Measurements from ENCODE around the gene SLC25A25.
A peak's percentile ranks its signal among the peaks of the same experiment; 100 is the strongest.

Gene SLC25A25

GRCh38 chr9:128073253-128073886 lies 5.3 kb downstream of the SLC25A25 start:
- Histone ChIP-seq H3K36me3 (no peaks in the 10 kb centered on the region), H3K9me3 (no peaks in the 10 kb centered on the region), H3K27ac (peak overlapping the region; percentile 74), H3K4me3 (ENCODE audit: low read depth in 1 of 2, low read length in 1 of 2) (no peak overlapping the region), H3K4me1 (ENCODE audit: control insufficient read depth in 1 of 2, insufficient read depth in 1 of 2, low read depth in 1 of 2, low read length in 1 of 2) (peaks cover 58 to 61% of the 10 kb centered on the region in 2 experiments), H3K27me3 (no peaks in the 10 kb centered on the region)
- no peak for TF ChIP-seq CTCF (IDR thresholded peaks at IDR 0.05)

- TF ChIP-seq CTCF (IDR thresholded peaks at IDR 0.05): no peak
- Histone ChIP-seq H3K36me3 (no peaks in the 10 kb centered on the region), H3K27ac (peak overlapping the region; percentile 71), H3K27me3 (no peaks in the 10 kb centered on the region), H3K9me3 (no peaks in the 10 kb centered on the region), H3K4me1 (ENCODE audit: control insufficient read depth in 1 of 2, insufficient read depth in 1 of 2, low read depth in 1 of 2, low read length in 1 of 2) (peaks cover 26 to 28% of the 10 kb centered on the region in 2 experiments), H3K4me3 (ENCODE audit: low read depth in 1 of 2, low read length in 1 of 2) (no peak overlapping the region)
Observed at GRCh38 chr9:128077847-128078503, 9.9 kb downstream of the SLC25A25 start.

- Histone ChIP-seq H3K27ac (peak overlapping the region; percentile 71), H3K4me3 (ENCODE audit: low read depth in 1 of 2, low read length in 1 of 2) (no peak overlapping the region), H3K9me3 (no peaks in the 10 kb centered on the region), H3K36me3 (no peaks in the 10 kb centered on the region), H3K4me1 (ENCODE audit: control insufficient read depth in 1 of 2, insufficient read depth in 1 of 2, low read depth in 1 of 2, low read length in 1 of 2) (peaks cover 18 to 20% of the 10 kb centered on the region in 2 experiments), H3K27me3 (no peaks in the 10 kb centered on the region)
- TF ChIP-seq CTCF (IDR thresholded peaks at IDR 0.05): no peak
Observed at GRCh38 chr9:128078504-128079434, 10.7 kb downstream of the SLC25A25 start.

GRCh38 chr9:128080206-128080605 lies 12.2 kb downstream of the SLC25A25 start:
- TF ChIP-seq CTCF (IDR thresholded peaks at IDR 0.05): no peak
- Histone ChIP-seq H3K36me3 (no peaks in the 10 kb centered on the region), H3K27ac (no peak overlapping the region), H3K9me3 (no peaks in the 10 kb centered on the region), H3K4me3 (ENCODE audit: low read depth in 1 of 2, low read length in 1 of 2) (no peak overlapping the region), H3K27me3 (no peaks in the 10 kb centered on the region), H3K4me1 (ENCODE audit: control insufficient read depth in 1 of 2, insufficient read depth in 1 of 2, low read depth in 1 of 2, low read length in 1 of 2) (peaks cover 15 to 16% of the 10 kb centered on the region in 2 experiments)

- Histone ChIP-seq H3K27ac (no peak overlapping the region), H3K4me3 (ENCODE audit: low read depth in 1 of 2, low read length in 1 of 2) (no peak overlapping the region)
- no peak for TF ChIP-seq CTCF (IDR thresholded peaks at IDR 0.05)
Observed at GRCh38 chr9:128081056-128081455, 13.0 kb downstream of the SLC25A25 start.

More at GRCh38 chr9:128081056-128081455, 13.0 kb downstream of the SLC25A25 start:
- H3K27me3 ChIP-seq: no peaks in the 10 kb centered on the region
- peaks cover 15 to 16% of the 10 kb centered on the region in 2 experiments for H3K4me1 ChIP-seq (ENCODE audit: control insufficient read depth in 1 of 2, insufficient read depth in 1 of 2, low read depth in 1 of 2, low read length in 1 of 2)
- no peaks in the 10 kb centered on the region for H3K36me3 ChIP-seq
- no peaks in the 10 kb centered on the region for H3K9me3 ChIP-seq

Data from neutrophil (primary cell).